CD4-positive, alpha-beta T cell treated with Interleukin-21 for 1 hour (primary cell): ENCODE measurements around the gene HOXA11.
A peak's percentile ranks its signal among the peaks of the same experiment; 100 is the strongest.

ENCODE experiments used
- DNase-seq: peaks from one replicate; pipeline ENCODE4 v3.0.0-alpha.2; 2020

Gene HOXA11

GRCh38 chr7:27179503-27180430 is 5.3 kb downstream of the HOXA11 start:
- peak; percentile 61 for DNase-seq

GRCh38 chr7:27179030-27179429 is 6.0 kb downstream of the HOXA11 start:
- DNase-seq = no peak

GRCh38 chr7:27178366-27178765 is 6.7 kb downstream of the HOXA11 start:
- DNase-seq = no peak

- DNase-seq = no peak
These were observed 7.2 kb downstream of the HOXA11 start for GRCh38 chr7:27177795-27178320.

GRCh38 chr7:27176962-27177794 is 7.9 kb downstream of the HOXA11 start:
- no peak for DNase-seq

- DNase-seq = no peak
These were observed 8.5 kb downstream of the HOXA11 start for GRCh38 chr7:27176524-27176845.

GRCh38 chr7:27175626-27176523 is 9.2 kb downstream of the HOXA11 start:
- no peak for DNase-seq

- DNase-seq = no peak
These were observed 10.0 kb downstream of the HOXA11 start for GRCh38 chr7:27174874-27175625.

GRCh38 chr7:27173956-27174873 is 10.8 kb downstream of the HOXA11 start, which contains the start of gene HOXA10:
TSS of gene HOXA10 (minus strand) at chr7:27174320. CDS start at chr7:27174306, 14 bp downstream.
- DNase-seq = no peak

GRCh38 chr7:27173511-27173955 is 11.5 kb downstream of the HOXA11 start:
- DNase-seq = no peak

GRCh38 chr7:27172823-27173510 is 12.1 kb downstream of the HOXA11 start:
- DNase-seq = no peak

- DNase-seq = no peak
These were observed 12.7 kb downstream of the HOXA11 start for GRCh38 chr7:27172315-27172774.

GRCh38 chr7:27171637-27172314 is 13.3 kb downstream of the HOXA11 start:
- DNase-seq = no peak

GRCh38 chr7:27171325-27171636 is 13.8 kb downstream of the HOXA11 start:
- no peak for DNase-seq

- DNase-seq = no peak
These were observed 14.4 kb downstream of the HOXA11 start for GRCh38 chr7:27170426-27171324.

GRCh38 chr7:27169658-27170425 is 15.2 kb downstream of the HOXA11 start:
- no peak for DNase-seq

GRCh38 chr7:27168265-27168947 is 16.6 kb downstream of the HOXA11 start:
- DNase-seq = no peak
